Measurements from ENCODE around the gene RECQL5.
A peak's percentile ranks its signal among the peaks of the same experiment; 100 is the strongest.

Gene RECQL5

GRCh38 chr17:75589919-75590303, 77.0 kb downstream of the RECQL5 start:
- ChIA-PET POLR2A (interaction anchor here (0.7 to 2.5 kb wide), 5 partner anchors 10 to 134 kb away, joined by 3 to 9 read pairs (median 3); partner anchors contain the start of gene TMEM94), CTCF (interaction anchor here (0.7 to 5.1 kb wide), 9 partner anchors 11 to 176 kb away, joined by 3 to 58 read pairs (median 4); partner anchors contain the start of gene SMIM5)
- Histone ChIP-seq H3K27ac (ENCODE audit: extremely low read depth, low read depth, low read length) (no peak overlapping the region), H3K36me3 (ENCODE audit: control insufficient read depth in 2 of 2, insufficient read depth in 1 of 2, low read length in 2 of 2) (no peaks in the 10 kb centered on the region), H3K4me3 (ENCODE audit: low read depth, low read length) (no peak overlapping the region), H3K4me1 (ENCODE audit: control insufficient read depth, insufficient read depth, low read length) (peaks cover 2% of the 10 kb centered on the region; the same call in 1 of the 2 replicates), H3K9me3 (ENCODE audit: control insufficient read depth, insufficient read depth, low read depth, low read length) (no peaks in the 10 kb centered on the region)
- TF ChIP-seq ZBTB6 (tag by site-specific recombination; IDR thresholded peaks at IDR 0.05), result peak; percentile 81
- no peak for TF ChIP-seq ZNF555 (tag by site-specific recombination; conservative IDR thresholded peaks at IDR 0.05)

- POLR2A ChIA-PET, result interaction anchor here (0.6 to 2.5 kb wide), 3 partner anchors 11 to 133 kb away, joined by 3 to 9 read pairs (median 3); partner anchors contain the start of gene TMEM94
- no peaks in the 10 kb centered on the region for H3K9me3 ChIP-seq (ENCODE audit: control insufficient read depth, insufficient read depth, low read depth, low read length)
- H3K36me3 ChIP-seq (ENCODE audit: control insufficient read depth in 2 of 2, insufficient read depth in 1 of 2, low read length in 2 of 2), result no peaks in the 10 kb centered on the region
- H3K27ac ChIP-seq (ENCODE audit: extremely low read depth, low read depth, low read length), result peak overlapping the region; percentile 60; the same call in 1 of the 2 replicates
- H3K4me1 ChIP-seq (ENCODE audit: control insufficient read depth, insufficient read depth, low read length), result peaks cover 2% of the 10 kb centered on the region; the same call in 1 of the 2 replicates
- CTCF ChIA-PET, result interaction anchor here (0.8 to 5.1 kb wide), 11 partner anchors 10 to 159 kb away, joined by 3 to 58 read pairs (median 5); partner anchors contain the start of gene SMIM5
- peak overlapping the region; percentile 48 for H3K4me3 ChIP-seq (ENCODE audit: low read depth, low read length)
- TF ChIP-seq ZFP69B (tag by site-specific recombination; IDR thresholded peaks at IDR 0.05), result 0 out of 2 replicates have a peak, but pooled peaks have one; percentile 64
- 0 out of 2 replicates have a peak, but pooled peaks have one; percentile 55 for TF ChIP-seq PATZ1 (tag by site-specific recombination; IDR thresholded peaks at IDR 0.05)
- peak; percentile 83 for TF ChIP-seq KLF1 (tag by site-specific recombination; IDR thresholded peaks at IDR 0.05)
- TF ChIP-seq ZNF341 (tag by site-specific recombination; IDR thresholded peaks at IDR 0.05; ENCODE audit: low read depth), result no peak
- peak; percentile 26; the same call in 1 of the 2 replicates for TF ChIP-seq KLF10 (tag by site-specific recombination; IDR thresholded peaks at IDR 0.05)
- peak; percentile 88 for TF ChIP-seq SP2 (tag by site-specific recombination; IDR thresholded peaks at IDR 0.05)
- peak; percentile 37 for TF ChIP-seq IKZF3 (tag by site-specific recombination; IDR thresholded peaks at IDR 0.05)
- 0 out of 2 replicates have a peak, but pooled peaks have one; percentile 8 for TF ChIP-seq ZBTB44 (tag by site-specific recombination; IDR thresholded peaks at IDR 0.05)
- TF ChIP-seq ZBTB6 (tag by site-specific recombination; IDR thresholded peaks at IDR 0.05), result peak; percentile 37; the same call in 1 of the 2 replicates
- TF ChIP-seq GLIS1 (tag by site-specific recombination; IDR thresholded peaks at IDR 0.05), result peak; percentile 70
- peak; percentile 86 for TF ChIP-seq KLF9 (tag by site-specific recombination; IDR thresholded peaks at IDR 0.05; ENCODE audit: low read depth)
- TF ChIP-seq GLIS2 (tag by site-specific recombination; IDR thresholded peaks at IDR 0.05), result peak; percentile 87
- TF ChIP-seq ZNF639 (tag by site-specific recombination; IDR thresholded peaks at IDR 0.05), result 0 out of 2 replicates have a peak, but pooled peaks have one; percentile 38
- peak; percentile 65 for TF ChIP-seq PRDM10 (tag by site-specific recombination; IDR thresholded peaks at IDR 0.05)
- no peak for TF ChIP-seq ZNF514 (tag by site-specific recombination; IDR thresholded peaks at IDR 0.05)
- peak; percentile 45; the same call in 1 of the 2 replicates for TF ChIP-seq KLF17 (tag by site-specific recombination; IDR thresholded peaks at IDR 0.05)
Observed at GRCh38 chr17:75589012-75589918, 77.7 kb downstream of the RECQL5 start.
